SKM-1 treated with dmso at 0.1 percent for 144 hours (cell line): Measurements from ENCODE around the gene PAXIP1.
"Not testable (repeated sequence)": the region's sequence is repeated elsewhere in the genome, so short reads cannot be mapped to it uniquely, and the experiment has no call there.

Experiments used
- DNase-seq: peaks from one replicate; lab custom pipeline; 2025; ENCODE audit not compliant: unreplicated experiment; lab: John Stamatoyannopoulos, UW

PAXIP1 gene, protein sequence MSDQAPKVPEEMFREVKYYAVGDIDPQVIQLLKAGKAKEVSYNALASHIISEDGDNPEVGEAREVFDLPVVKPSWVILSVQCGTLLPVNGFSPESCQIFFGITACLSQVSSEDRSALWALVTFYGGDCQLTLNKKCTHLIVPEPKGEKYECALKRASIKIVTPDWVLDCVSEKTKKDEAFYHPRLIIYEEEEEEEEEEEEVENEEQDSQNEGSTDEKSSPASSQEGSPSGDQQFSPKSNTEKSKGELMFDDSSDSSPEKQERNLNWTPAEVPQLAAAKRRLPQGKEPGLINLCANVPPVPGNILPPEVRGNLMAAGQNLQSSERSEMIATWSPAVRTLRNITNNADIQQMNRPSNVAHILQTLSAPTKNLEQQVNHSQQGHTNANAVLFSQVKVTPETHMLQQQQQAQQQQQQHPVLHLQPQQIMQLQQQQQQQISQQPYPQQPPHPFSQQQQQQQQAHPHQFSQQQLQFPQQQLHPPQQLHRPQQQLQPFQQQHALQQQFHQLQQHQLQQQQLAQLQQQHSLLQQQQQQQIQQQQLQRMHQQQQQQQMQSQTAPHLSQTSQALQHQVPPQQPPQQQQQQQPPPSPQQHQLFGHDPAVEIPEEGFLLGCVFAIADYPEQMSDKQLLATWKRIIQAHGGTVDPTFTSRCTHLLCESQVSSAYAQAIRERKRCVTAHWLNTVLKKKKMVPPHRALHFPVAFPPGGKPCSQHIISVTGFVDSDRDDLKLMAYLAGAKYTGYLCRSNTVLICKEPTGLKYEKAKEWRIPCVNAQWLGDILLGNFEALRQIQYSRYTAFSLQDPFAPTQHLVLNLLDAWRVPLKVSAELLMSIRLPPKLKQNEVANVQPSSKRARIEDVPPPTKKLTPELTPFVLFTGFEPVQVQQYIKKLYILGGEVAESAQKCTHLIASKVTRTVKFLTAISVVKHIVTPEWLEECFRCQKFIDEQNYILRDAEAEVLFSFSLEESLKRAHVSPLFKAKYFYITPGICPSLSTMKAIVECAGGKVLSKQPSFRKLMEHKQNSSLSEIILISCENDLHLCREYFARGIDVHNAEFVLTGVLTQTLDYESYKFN

DNA sequence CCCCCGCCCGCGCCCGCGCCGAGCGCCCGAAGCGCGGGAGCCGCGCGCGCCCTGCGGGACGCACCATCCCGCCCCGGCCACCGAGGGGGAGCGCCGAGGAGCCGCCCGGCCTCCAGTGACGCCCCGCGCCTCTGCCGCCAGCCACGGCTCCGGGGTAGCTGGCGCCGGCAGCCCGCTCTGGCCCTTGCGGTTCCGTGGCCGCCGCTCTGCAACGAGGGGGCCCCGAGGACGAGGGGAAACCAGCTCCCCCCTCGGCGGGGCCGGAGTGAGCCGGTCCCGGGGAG is at the start of gene PAXIP1:
Gene PAXIP1 (minus strand): TSS at position 33 of the 284 bp plus-strand sequence. CDS start 195 bp downstream, outside the sequence.
- peak; percentile 22 for DNase-seq

- DNase-seq, result no peak
Observed at GRCh38 chr7:155051355-155051754, 48.4 kb upstream of the PAXIP1 start.

DNA sequence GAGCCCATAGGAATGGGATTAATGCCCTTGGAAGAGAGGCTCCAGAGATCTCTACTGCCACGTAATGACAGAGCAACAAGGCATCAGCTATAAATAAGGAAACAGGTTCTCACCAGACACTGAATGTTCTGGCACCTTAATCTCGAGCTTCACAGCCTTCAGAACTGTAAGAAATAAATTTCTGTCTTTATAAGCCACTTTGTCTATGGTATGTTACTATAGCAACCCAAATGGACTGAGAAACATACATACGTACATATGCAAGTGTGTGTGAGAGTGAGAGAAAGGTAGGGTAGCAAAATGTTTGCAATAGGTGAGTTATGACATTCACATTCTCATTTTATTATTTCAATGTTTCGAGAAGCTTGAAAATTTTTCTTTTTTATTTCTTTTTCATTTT is 45.1 kb upstream of the PAXIP1 start:
- DNase-seq, result no peak

- no peak for DNase-seq
Observed at GRCh38 chr7:155043756-155044155, 40.8 kb upstream of the PAXIP1 start.

- no peak for DNase-seq
Observed at GRCh38 chr7:155038335-155038734, 35.4 kb upstream of the PAXIP1 start.

DNA sequence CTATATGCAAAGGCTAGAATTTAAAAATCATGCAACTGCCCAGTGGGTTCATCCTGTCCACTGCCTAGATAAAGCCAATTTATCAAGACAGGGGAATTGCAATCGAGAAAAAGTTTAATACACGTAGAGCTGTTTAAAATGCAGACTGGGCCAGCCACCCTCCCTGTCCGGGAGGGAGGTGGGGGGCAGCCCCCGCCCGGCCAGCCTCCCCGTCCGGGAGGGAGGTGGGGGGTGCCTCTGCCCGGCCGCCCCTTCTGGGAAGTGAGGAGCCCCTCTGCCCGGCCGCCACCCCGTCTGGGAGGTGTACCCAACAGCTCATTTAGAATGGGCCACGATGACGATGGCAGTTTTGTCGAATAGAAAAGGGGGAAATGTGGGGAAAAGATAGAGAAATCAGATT is 31.6 kb upstream of the PAXIP1 start:
- DNase-seq, result not testable (repeated sequence)

DNA sequence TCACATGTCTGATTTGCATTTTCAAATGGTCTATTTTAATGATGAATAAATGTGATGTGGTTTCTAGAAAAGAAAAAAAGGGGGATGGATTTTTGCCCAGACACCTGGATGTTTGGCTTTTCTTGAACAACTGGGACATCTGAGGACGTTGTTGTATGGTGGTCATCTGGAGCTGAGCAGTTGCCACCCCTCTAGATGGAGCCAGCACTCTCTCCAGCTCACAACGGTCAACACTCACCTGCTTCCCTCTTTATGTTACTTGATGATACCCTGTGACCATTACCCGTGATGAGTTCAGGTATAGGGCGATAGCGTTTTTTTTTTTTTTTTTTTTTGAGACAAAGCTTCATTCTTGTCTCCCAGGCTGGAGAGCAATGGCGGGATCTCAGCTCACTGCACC is 30.1 kb upstream of the PAXIP1 start:
- DNase-seq, result no peak

- no peak for DNase-seq
Observed at GRCh38 chr7:155027879-155028278, 25.0 kb upstream of the PAXIP1 start.

DNA sequence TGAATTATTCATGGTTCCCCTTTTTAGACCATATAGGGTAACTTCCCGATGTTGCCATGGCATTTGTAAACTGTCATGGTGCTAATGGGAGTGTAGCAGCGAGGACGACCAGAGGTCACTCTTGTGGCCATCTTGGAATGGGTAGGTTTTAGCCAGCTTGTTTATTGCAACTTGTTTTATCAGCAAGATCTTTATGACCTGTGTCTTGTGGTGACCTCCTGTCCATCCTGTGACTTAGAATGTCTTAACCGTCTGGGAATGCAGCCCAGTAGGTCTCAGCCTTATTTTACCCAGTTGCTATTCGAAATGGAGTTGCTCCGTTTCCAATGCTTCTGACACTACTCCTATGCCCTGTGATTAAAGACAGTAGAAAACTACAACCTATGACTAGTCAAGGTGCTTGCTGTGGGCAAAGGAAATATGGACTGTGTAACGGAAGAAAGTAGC is 18.8 kb upstream of the PAXIP1 start:
- no peak for DNase-seq

DNA sequence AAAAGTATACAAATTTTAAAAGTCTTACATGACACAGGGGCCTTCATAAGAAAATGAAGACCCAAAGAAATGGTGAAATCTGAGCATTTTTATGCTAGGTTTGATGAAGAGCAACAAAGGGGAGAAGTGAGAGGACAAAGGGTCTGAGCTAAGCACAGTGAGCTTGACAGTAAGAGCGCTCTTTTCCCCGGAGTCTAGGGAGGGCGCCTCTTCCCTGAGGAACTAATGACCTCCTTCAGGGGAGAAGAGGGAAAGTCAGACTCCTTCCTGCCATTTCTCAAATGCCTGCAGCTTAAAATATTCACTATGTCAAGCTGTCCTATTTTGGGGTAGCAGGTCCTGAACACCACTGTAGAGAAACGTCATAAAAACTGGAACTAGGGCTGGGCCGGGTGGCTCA is 18.1 kb upstream of the PAXIP1 start:
- no peak for DNase-seq

DNA sequence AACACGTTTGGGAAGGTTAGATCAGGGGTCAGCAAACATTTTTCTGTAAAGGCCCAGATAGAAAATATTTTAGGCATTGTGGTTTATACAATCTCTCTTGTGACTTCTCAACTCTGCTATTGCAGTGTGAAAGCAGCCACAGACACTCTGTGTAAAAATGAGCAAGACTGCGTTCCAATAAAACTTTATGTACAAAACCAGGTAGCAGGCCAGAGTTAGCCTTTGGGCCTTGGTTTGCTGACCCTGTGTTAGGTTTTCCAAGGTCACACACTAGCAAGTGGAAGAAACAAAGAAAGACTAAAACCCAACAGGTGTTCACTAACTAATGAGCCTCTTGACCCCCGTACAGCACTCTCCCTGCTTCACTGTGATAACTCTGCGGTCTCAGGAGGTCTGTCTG is 14.9 kb upstream of the PAXIP1 start:
- no peak for DNase-seq

- DNase-seq, result no peak
Observed at GRCh38 chr7:155011086-155011485, 8.2 kb upstream of the PAXIP1 start.

DNA sequence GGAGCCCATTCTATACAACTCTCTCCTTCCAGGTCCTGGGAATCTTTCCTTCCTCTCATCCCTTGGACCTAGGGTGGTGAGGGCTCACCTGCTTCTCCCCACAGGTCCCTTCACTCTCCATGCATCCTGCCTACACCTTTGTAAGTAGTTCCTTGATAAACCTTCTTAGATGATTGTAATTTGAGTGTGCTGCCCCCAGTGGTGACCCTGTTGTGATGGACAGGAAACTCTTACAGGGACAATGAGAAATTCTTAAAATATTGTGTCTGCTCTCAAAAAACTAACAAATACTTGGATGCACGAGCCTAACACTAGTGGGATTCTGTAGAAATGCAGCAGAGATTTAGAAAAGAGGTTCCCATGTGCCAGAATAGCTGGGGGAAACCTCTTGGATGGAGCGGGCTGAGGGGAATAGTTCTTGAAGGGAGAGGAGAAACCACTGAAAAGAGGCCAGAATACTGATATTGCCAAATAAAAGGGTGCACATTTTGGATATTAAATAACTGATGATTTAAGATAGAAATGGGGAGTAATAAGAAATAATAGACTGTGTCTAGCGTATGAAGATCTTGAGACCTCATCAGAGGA is 6.7 kb upstream of the PAXIP1 start:
- no peak for DNase-seq

- DNase-seq, result no peak
Observed at GRCh38 chr7:155007947-155008346, 5.0 kb upstream of the PAXIP1 start.

DNA sequence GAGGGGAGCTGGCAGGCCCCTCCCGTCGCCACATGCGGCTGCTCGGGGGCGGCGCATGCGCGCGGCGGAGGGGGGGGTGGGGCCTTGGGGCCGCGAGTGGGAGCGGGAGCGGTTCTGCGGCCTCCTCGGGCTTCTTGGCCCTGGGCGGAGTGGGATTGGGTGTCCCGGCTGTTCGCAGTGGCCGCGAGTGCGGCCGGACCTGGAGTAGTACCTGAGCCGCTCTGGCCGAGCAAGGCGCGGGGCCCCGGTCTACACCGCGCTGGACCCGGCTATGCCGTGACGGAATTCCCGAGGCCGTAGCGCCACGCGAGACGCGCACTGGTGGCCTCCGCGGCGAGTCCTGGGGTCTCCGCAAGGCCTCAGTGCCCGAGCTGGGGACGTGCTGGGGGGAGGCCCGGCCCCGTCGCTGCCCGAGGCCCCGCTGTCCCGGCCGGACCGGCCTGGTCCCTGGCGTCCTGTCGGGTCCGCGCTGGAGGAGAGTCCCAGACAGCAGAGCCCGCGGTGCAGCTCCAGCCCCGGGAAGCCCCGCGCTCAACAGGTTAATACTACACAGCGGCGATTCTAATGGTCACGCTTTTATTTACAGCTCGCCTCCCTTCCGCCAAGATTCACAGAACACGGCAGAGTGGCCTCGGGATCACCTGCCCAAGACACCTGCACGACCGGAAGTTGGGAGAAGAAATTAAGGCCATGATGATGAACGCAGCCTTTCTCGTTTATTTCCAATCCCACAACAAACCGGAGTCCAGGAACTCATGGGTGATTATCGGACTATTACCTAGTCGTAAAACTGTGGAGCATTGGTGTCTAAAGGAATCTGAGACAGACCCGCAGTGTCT is 671 bp upstream of the PAXIP1 start:
- DNase-seq, result peak; percentile 51

DNA sequence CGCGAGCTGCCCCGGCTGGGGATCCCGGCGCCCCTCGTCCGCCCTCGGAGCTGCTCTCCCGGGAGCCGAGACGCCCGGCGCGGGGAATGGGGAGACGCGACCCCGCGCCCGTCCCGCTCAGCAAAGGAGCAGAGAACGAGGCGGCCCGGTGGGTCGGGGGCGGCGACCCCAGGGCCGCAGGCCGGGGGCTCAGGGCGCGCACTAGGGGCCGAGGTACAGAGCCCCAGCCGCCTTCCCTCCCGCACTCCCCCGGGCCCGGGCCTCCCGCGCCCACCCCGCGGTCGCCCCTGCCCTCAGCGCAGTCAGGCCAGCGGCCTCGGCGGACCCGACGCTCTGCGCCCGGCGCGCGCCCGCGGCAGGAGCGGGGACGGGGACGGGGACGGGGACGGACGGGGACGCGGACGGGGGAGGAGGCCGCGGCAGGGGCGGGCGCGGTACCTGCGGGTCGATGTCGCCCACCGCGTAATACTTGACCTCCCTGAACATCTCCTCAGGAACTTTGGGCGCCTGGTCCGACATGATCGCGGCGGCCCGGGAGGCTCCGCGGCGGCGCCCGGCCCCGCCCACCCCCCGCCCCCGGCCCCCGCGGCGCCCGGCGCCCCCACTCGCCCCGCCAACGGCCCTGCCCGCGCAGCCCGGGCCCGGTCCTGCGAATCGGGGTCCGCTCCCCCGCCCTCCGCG is 373 bp downstream of the PAXIP1 start:
- no peak for DNase-seq

GRCh38 chr7:155001756-155002410 is 1.0 kb downstream of the PAXIP1 start:
- DNase-seq, result no peak

DNA sequence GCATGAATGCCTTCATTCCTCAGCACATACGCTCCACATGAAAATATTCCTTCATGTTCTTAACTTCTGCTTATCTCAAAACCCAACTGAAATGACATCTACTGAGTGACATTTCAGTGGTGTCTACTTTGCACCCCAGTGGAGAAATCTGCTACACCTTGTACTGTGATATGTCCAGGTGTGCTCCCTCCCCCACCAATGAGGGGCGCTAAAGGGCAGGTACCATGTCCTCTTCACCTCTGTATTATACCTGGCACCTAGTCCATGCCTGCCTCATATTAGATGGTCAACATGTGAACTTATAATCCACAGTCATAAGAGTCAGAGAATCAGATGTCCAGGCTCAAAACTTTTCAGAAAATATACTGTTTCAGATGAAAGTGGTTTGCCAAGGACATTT is 2.1 kb downstream of the PAXIP1 start:
- DNase-seq, result no peak

DNA sequence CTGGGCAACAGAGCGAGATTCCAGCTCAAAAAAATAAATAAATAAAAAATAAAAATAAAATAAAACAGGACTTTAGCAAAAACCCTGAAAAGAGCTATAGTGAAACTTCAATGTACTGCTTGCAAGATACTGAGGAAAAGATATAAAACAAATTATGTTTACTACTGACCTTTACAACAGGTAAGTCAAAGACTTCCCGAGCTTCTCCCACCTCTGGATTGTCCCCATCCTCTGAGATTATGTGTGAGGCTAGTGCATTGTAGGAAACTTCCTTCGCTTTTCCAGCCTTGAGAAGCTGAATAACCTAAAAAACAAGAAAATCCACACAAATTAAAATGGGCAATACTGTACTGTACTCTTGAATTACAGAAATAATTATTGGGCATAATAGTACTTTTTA is 4.4 kb downstream of the PAXIP1 start:
- no peak for DNase-seq
